ENCODE results near the gene ITPA. TPM values are rescaled to one million over a fixed set of nuclear protein-coding genes. Genes with fewer than 3 reads are reported as not detected.

The ITPA gene
- total and polyA plus RNA-seq, 2 donors (not counting 3 experiments of a cell fraction or from before 2014, with no cell fraction given) = 43.2 to 65.0 TPM

- Histone ChIP-seq H3K9ac (replicated peaks; ENCODE audit: extremely low read depth, insufficient read depth, low read length) (no peak overlapping the region), H2AFZ (ENCODE audit: low read depth, low read length) (no peak overlapping the region), H3K4me1 (ENCODE audit: control insufficient read depth, extremely low read depth, insufficient read depth, low read length) (no peaks in the 10 kb centered on the region), H3K4me2 (ENCODE audit: insufficient read depth, low read length) (no peak overlapping the region), H3K36me3 (ENCODE audit: control insufficient read depth in 2 of 2, extremely low read depth in 1 of 2, insufficient read depth in 2 of 2, low read length in 2 of 2) (peaks cover 12 to 38% of the 10 kb centered on the region in 2 experiments), H3K9me3 (replicated peaks; ENCODE audit: control insufficient read depth, insufficient read depth, low read length) (no peaks in the 10 kb centered on the region), H3K79me2 (ENCODE audit: control insufficient read depth, insufficient read depth, low read length) (no peaks in the 10 kb centered on the region), H3K27ac (ENCODE audit: insufficient read depth, low read depth, low read length) (no peak overlapping the region), H3K27me3 (ENCODE audit: control insufficient read depth in 2 of 2, insufficient read depth in 2 of 2, low read length in 2 of 2) (no peaks in the 10 kb centered on the region), H3K9me1 (replicated peaks; ENCODE audit: control insufficient read depth, extremely low read depth, insufficient read depth, low read length) (no peaks in the 10 kb centered on the region), H3K4me3 (replicated peaks in 1 of 3; ENCODE audit: insufficient read depth in 1 of 3, low read depth in 1 of 3, low read length in 3 of 3) (no peak overlapping the region), H4K20me1 (replicated peaks; ENCODE audit: control insufficient read depth, extremely low read depth, insufficient read depth, low read length) (no peaks in the 10 kb centered on the region)
- intact Hi-C loops (cut with micrococcal nuclease) = no loop called here
- no TSS peak for BruUV-seq (replicated peaks)
- ChIA-PET POLR2A (no interaction called here), CTCF (no interaction called here)
- FAIRE-seq (no peak), DNase-seq (ENCODE audit: low read depth, low spot score) (no peak)
- TF ChIP-seq EZH2 (IDR thresholded peaks at IDR 0.05; ENCODE audit: borderline replicate concordance, low read depth, low read length, severe bottlenecking) (no peak), POLR2AphosphoS5 (IDR thresholded peaks at IDR 0.05; ENCODE audit: insufficient read depth, low read depth, low read length) (no peak), MAX (IDR thresholded peaks at IDR 0.05; ENCODE audit: insufficient read depth, insufficient read length) (no peak), MYC (IDR thresholded peaks at IDR 0.05; ENCODE audit: low read depth, low read length) (no peak), GATA2 (IDR thresholded peaks at IDR 0.05; ENCODE audit: insufficient read depth, insufficient read length, low read depth, low read length) (no peak), JUN (IDR thresholded peaks at IDR 0.05; ENCODE audit: borderline replicate concordance, insufficient read depth, insufficient read length, low read depth) (no peak), FOS (IDR thresholded peaks at IDR 0.05; ENCODE audit: borderline replicate concordance, insufficient read depth, low read length) (no peak), POLR2A (IDR thresholded peaks at IDR 0.05; ENCODE audit: low read depth, low read length) (no peak)
- TF ChIP-seq, protein P1, sequence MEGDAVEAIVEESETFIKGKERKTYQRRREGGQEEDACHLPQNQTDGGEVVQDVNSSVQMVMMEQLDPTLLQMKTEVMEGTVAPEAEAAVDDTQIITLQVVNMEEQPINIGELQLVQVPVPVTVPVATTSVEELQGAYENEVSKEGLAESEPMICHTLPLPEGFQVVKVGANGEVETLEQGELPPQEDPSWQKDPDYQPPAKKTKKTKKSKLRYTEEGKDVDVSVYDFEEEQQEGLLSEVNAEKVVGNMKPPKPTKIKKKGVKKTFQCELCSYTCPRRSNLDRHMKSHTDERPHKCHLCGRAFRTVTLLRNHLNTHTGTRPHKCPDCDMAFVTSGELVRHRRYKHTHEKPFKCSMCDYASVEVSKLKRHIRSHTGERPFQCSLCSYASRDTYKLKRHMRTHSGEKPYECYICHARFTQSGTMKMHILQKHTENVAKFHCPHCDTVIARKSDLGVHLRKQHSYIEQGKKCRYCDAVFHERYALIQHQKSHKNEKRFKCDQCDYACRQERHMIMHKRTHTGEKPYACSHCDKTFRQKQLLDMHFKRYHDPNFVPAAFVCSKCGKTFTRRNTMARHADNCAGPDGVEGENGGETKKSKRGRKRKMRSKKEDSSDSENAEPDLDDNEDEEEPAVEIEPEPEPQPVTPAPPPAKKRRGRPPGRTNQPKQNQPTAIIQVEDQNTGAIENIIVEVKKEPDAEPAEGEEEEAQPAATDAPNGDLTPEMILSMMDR (IDR thresholded peaks at IDR 0.05; ENCODE audit: extremely low read depth in 1 of 2, insufficient read depth in 1 of 2, low read depth in 1 of 2, low read length in 2 of 2) = no peak
- dilution Hi-C loops (cut with MboI; ENCODE audit: extremely low pct_ligation_motif_present, low sequenced_read_pairs) = no loop called here
Observed at GRCh38 chr20:3188823-3189413, 20.4 kb upstream of the ITPA start.
